GM18909 (cell line): ENCODE data around the gene PDZRN3.
"Not testable (repeated sequence)": the region's sequence is repeated elsewhere in the genome, so short reads cannot be mapped to it uniquely, and the experiment has no call there.

Experiments used
- ATAC-seq: cut with Tn5 transposase; IDR thresholded peaks from one replicate; pipeline ENCODE4 v1.9.1; 2021; ENCODE audit warnings: mild to moderate bottlenecking; ENCODE audit not compliant: unreplicated experiment, poor library complexity

Gene PDZRN3

GRCh38 chr3:73599605-73600004 lies 25.1 kb downstream of the PDZRN3 start:
- no peak for ATAC-seq

GRCh38 chr3:73597476-73597875 lies 27.3 kb downstream of the PDZRN3 start:
- ATAC-seq = no peak

GRCh38 chr3:73592154-73593144 lies 32.3 kb downstream of the PDZRN3 start:
- no peak for ATAC-seq

- no peak for ATAC-seq
These were observed 33.4 kb downstream of the PDZRN3 start for GRCh38 chr3:73591286-73591800.

GRCh38 chr3:73586628-73587027 lies 38.1 kb downstream of the PDZRN3 start:
- no peak for ATAC-seq

GRCh38 chr3:73586190-73586589 lies 38.6 kb downstream of the PDZRN3 start:
- ATAC-seq = no peak

GRCh38 chr3:73584873-73585272 lies 39.9 kb downstream of the PDZRN3 start:
- no peak for ATAC-seq

- no peak for ATAC-seq
These were observed 42.2 kb downstream of the PDZRN3 start for GRCh38 chr3:73582535-73582934.

GRCh38 chr3:73581134-73581846 lies 43.5 kb downstream of the PDZRN3 start:
- ATAC-seq = no peak

- no peak for ATAC-seq
These were observed 44.4 kb downstream of the PDZRN3 start for GRCh38 chr3:73580343-73580742.

GRCh38 chr3:73577704-73578103 lies 47.0 kb downstream of the PDZRN3 start:
- ATAC-seq = no peak

- no peak for ATAC-seq
These were observed 47.7 kb downstream of the PDZRN3 start for GRCh38 chr3:73576999-73577461.

- ATAC-seq = no peak
These were observed 48.8 kb downstream of the PDZRN3 start for GRCh38 chr3:73575953-73576352.

GRCh38 chr3:73575519-73575918 lies 49.2 kb downstream of the PDZRN3 start:
- ATAC-seq = no peak

GRCh38 chr3:73573204-73573603 lies 51.5 kb downstream of the PDZRN3 start:
- no peak for ATAC-seq

- no peak for ATAC-seq
These were observed 52.4 kb downstream of the PDZRN3 start for GRCh38 chr3:73572368-73572767.

GRCh38 chr3:73571238-73571794 lies 53.4 kb downstream of the PDZRN3 start:
- no peak for ATAC-seq

- ATAC-seq = no peak
These were observed 55.4 kb downstream of the PDZRN3 start for GRCh38 chr3:73569246-73569760.

- no peak for ATAC-seq
These were observed 56.3 kb downstream of the PDZRN3 start for GRCh38 chr3:73568371-73568862.

GRCh38 chr3:73565374-73565773 lies 59.4 kb downstream of the PDZRN3 start:
- not testable (repeated sequence) for ATAC-seq
